ENCODE results near the gene VPS39. TPM values are rescaled to one million over a fixed set of nuclear protein-coding genes. Genes with fewer than 3 reads are reported as not detected.
A peak's percentile ranks its signal among the peaks of the same experiment; 100 is the strongest.

The VPS39 gene
- total RNA-seq, 4 donors from 2014 or later = 105 to 354 (median 153) TPM

GRCh38 chr15:42143866-42144625, 64.1 kb downstream of the VPS39 start:
- Histone ChIP-seq H3K27me3 (no peaks in the 10 kb centered on the region), H3K4me1 (peaks cover 0 to 26% (median 15%) of the 10 kb centered on the region in 4 donors), H3K9me3 (no peaks in the 10 kb centered on the region), H3K27ac (no peak overlapping the region), H3K36me3 (no peaks in the 10 kb centered on the region), H3K4me3 (no peak overlapping the region)
- intact Hi-C loops (cut with DNase I; ENCODE audit: low total_unique reads) (no loop called here), in situ Hi-C loops (cut with MboI; ENCODE audit: low pct_ligation_motif_present in 1 of 4, low pct_unique_long_range_greater_than_20kb in 1 of 4, low sequenced_read_pairs in 3 of 4) (no loop called here)
- DNase-seq = no peak
- TF ChIP-seq CTCF (IDR thresholded peaks at IDR 0.05) (no peak), EP300 (IDR thresholded peaks at IDR 0.05; ENCODE audit: low read depth) (no peak), POLR2AphosphoS5 (IDR thresholded peaks at IDR 0.05) (no peak), POLR2A (IDR thresholded peaks at IDR 0.05) (no peak)
- 89% methylated on average over 18 of the region's 18 CpGs; no CpG with 5 or more reads in 1 of the 2 donors for WGBS, 2 donors (ENCODE audit: low coverage in 1 of 2)

- TF ChIP-seq CTCF (IDR thresholded peaks at IDR 0.05) = no peak
- no peak for TF ChIP-seq POLR2AphosphoS5 (IDR thresholded peaks at IDR 0.05)
- no peak for TF ChIP-seq EP300 (IDR thresholded peaks at IDR 0.05; ENCODE audit: low read depth)
- TF ChIP-seq POLR2A (IDR thresholded peaks at IDR 0.05) = no peak
- Histone ChIP-seq H3K9me3 (no peaks in the 10 kb centered on the region), H3K4me1 (peaks cover 0 to 30% (median 15%) of the 10 kb centered on the region in 4 donors), H3K36me3 (no peaks in the 10 kb centered on the region), H3K4me3 (no peak overlapping the region), H3K27me3 (no peaks in the 10 kb centered on the region), H3K27ac (no peak overlapping the region)
- in situ Hi-C loops (cut with MboI; ENCODE audit: low pct_ligation_motif_present in 1 of 4, low pct_unique_long_range_greater_than_20kb in 1 of 4, low sequenced_read_pairs in 3 of 4) = no loop called here
- WGBS, 2 donors (ENCODE audit: low coverage in 1 of 2) = 85% methylated on average over 4 of the region's 4 CpGs; no CpG with 5 or more reads in 1 of the 2 donors
- no peak for DNase-seq
- intact Hi-C loops (cut with DNase I; ENCODE audit: low total_unique reads) = no loop called here
Observed at GRCh38 chr15:42143356-42143755, 64.7 kb downstream of the VPS39 start.

DNA sequence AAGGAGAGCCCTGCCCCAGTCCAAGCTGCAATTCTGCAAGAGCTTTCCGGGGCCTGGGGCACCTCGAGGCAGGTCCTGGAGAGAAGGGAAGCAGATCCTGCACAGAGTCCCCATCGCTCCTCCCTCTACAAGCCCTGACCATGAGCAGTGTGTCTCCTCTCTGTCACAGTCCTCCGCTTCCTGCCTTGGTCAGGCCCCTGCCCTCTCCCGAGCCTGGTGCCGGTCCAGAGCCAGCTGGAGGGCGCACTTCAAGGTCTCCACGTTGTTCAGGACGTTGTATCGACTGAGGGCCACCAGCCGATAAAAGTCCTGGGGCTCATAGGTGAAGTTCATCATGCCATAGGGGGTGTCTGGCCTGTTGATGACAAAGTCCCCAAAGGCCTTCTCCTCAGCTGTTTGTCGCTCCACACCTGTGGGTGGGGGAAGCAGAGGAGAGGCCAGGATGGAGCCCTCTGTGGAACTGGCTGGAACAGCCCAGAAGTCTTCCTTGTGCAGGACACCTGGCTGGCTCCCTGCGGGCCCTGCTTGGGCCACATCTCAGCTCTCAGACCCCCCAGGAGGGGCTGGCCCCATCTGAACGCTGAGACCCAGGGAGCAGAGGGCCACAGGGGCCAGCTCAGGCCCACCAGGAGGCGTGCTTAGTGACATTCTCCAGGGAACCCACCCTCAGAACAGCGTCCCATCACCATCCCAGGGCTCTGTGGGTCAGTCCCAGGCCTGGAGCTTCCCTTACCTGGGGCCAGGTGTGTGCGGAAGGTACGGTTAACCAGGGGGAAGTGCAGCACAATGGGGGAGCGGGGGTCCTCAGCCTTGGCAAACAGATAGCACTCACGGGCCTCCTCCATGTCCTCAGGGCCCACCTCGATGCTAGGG, 66.1 kb downstream of the VPS39 start:
- DNase-seq = no peak
- intact Hi-C loops (cut with DNase I; ENCODE audit: low total_unique reads) (no loop called here), in situ Hi-C loops (cut with MboI; ENCODE audit: low pct_ligation_motif_present in 1 of 4, low pct_unique_long_range_greater_than_20kb in 1 of 4, low sequenced_read_pairs in 3 of 4) (no loop called here)
- Histone ChIP-seq H3K4me1 (peaks cover 0 to 30% (median 15%) of the 10 kb centered on the region in 4 donors), H3K4me3 (no peak overlapping the region), H3K27ac (peak overlapping the region in 1 of 4 donors; percentile 43), H3K9me3 (peaks cover 2 to 10% of the 10 kb centered on the region in 2 donors), H3K36me3 (no peaks in the 10 kb centered on the region), H3K27me3 (no peaks in the 10 kb centered on the region)
- 84% methylated on average over 21 of the region's 21 CpGs; no CpG with 5 or more reads in 1 of the 2 donors for WGBS, 2 donors (ENCODE audit: low coverage in 1 of 2)
- TF ChIP-seq EP300 (IDR thresholded peaks at IDR 0.05; ENCODE audit: low read depth) (no peak), CTCF (IDR thresholded peaks at IDR 0.05) (no peak), POLR2A (IDR thresholded peaks at IDR 0.05) (no peak), POLR2AphosphoS5 (IDR thresholded peaks at IDR 0.05) (no peak)

DNA sequence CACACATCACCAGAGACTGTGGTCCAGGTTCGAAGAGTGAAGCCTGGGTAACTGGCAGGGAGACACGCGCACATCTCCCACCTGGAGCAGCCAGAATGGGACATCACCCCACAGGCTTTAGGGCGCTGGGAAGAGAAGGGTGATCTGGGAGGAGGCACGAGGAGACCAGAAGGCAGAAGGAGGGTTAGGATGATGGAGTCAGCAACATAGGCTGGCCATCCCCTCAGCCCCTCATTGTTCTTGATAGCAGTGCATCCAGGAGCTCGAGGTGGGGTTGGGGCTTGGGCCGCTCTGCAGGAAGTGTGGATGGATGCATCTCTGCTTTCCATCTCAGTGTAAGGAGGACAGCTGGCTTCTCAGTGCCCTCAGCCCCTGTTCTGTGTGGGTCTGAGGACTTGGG, 66.9 kb downstream of the VPS39 start:
- Histone ChIP-seq H3K27me3 (no peaks in the 10 kb centered on the region), H3K36me3 (no peaks in the 10 kb centered on the region), H3K9me3 (peaks cover 2 to 10% of the 10 kb centered on the region in 2 donors), H3K27ac (no peak overlapping the region), H3K4me3 (no peak overlapping the region), H3K4me1 (peaks cover 0 to 30% (median 15%) of the 10 kb centered on the region in 4 donors)
- intact Hi-C loops (cut with DNase I; ENCODE audit: low total_unique reads) = no loop called here
- WGBS, 2 donors (ENCODE audit: low coverage in 1 of 2) = 85% methylated on average over 7 of the region's 7 CpGs; no CpG with 5 or more reads in 1 of the 2 donors
- DNase-seq = no peak
- no peak for TF ChIP-seq POLR2A (IDR thresholded peaks at IDR 0.05)
- TF ChIP-seq EP300 (IDR thresholded peaks at IDR 0.05; ENCODE audit: low read depth) = no peak
- TF ChIP-seq CTCF (IDR thresholded peaks at IDR 0.05) = no peak
- TF ChIP-seq POLR2AphosphoS5 (IDR thresholded peaks at IDR 0.05) = no peak
- in situ Hi-C loops (cut with MboI; ENCODE audit: low pct_ligation_motif_present in 1 of 4, low pct_unique_long_range_greater_than_20kb in 1 of 4, low sequenced_read_pairs in 3 of 4) = no loop called here
